HepG2 (cell line): ENCODE measurements around the gene SYNC. TPM values are rescaled to one million over a fixed set of nuclear protein-coding genes. Genes with fewer than 3 reads are reported as not detected.

ENCODE experiments used
- CTCF ChIP-seq: sonication (generic); formaldehyde crosslinking; IDR thresholded peaks from 2 replicates; pipeline ENCODE4 v1.5.0; 2020; ENCODE audit warnings: mild to moderate bottlenecking, missing genetic modification reagents, moderate library complexity
- ELF1 ChIP-seq: sonication (generic); formaldehyde crosslinking; IDR thresholded peaks from 2 replicates; pipeline ENCODE4 v1.4.0; 2020; ENCODE audit warnings: missing genetic modification reagents
- HDAC2 ChIP-seq: sonication (generic); formaldehyde crosslinking; IDR thresholded peaks from 2 replicates; pipeline ENCODE4 v1.4.0; 2020; ENCODE audit warnings: missing genetic modification reagents
- KMT2A ChIP-seq: sonication (generic); formaldehyde crosslinking; IDR thresholded peaks from 2 replicates; pipeline ENCODE4 v1.4.0; 2020; ENCODE audit warnings: missing genetic modification reagents
- MBD4 ChIP-seq: IDR thresholded peaks from 2 replicates; pipeline ENCODE4 v1.6.1; 2012; ENCODE audit warnings: low read length, inconsistent platforms, borderline replicate concordance
- MXI1 ChIP-seq: IDR thresholded peaks from 3 replicates; pipeline ENCODE4 v1.6.1; 2012; ENCODE audit warnings: low read depth, low read length, inconsistent platforms, borderline replicate concordance
- NR2F6 ChIP-seq, 2 experiments: IDR thresholded peaks; 2 replicates each; pipeline ENCODE4 v1.6.1; 2016; ENCODE audit warnings: antibody characterized with exemption in 1 of 2, mild to moderate bottlenecking in 1 of 2
- PHF20 ChIP-seq: sonication (generic); formaldehyde crosslinking; IDR thresholded peaks from 2 replicates; pipeline ENCODE4 v1.5.0; 2020; ENCODE audit warnings: mild to moderate bottlenecking, missing genetic modification reagents
- SPEN ChIP-seq: sonication (generic); formaldehyde crosslinking; IDR thresholded peaks from 2 replicates; pipeline ENCODE4 v1.5.1; 2020; ENCODE audit warnings: low read depth, mild to moderate bottlenecking, missing genetic modification reagents
- SRY ChIP-seq: sonication (generic); formaldehyde crosslinking; IDR thresholded peaks from 2 replicates; pipeline ENCODE4 v1.8.0; 2022; ENCODE audit warnings: mild to moderate bottlenecking, missing genetic modification reagents
- THAP11 ChIP-seq: IDR thresholded peaks from 2 replicates; pipeline ENCODE4 v1.6.1; 2016; ENCODE audit warnings: missing biosample characterization, missing genetic modification reagents
- TRIM24 ChIP-seq: sonication (generic); formaldehyde crosslinking; IDR thresholded peaks from 2 replicates; pipeline ENCODE4 v1.8.0; 2022; ENCODE audit warnings: mild to moderate bottlenecking, missing genetic modification reagents
- XRCC5 ChIP-seq: fragments of 200-400 bp; formaldehyde crosslinking; optimal IDR thresholded peaks from 2 replicates; pipeline ENCODE3; 2017; ENCODE audit warnings: mild to moderate bottlenecking, low read length
- ZC3H13 ChIP-seq: sonication (generic); formaldehyde crosslinking; IDR thresholded peaks from 2 replicates; pipeline ENCODE4 v1.8.1; 2023; ENCODE audit warnings: mild to moderate bottlenecking, missing genetic modification reagents, moderate library complexity
- ZKSCAN8 ChIP-seq: IDR thresholded peaks from 2 replicates; pipeline ENCODE4 v1.6.1; 2016; ENCODE audit warnings: borderline replicate concordance, missing genetic modification reagents, missing compliant biosample characterization
- ZNF484 ChIP-seq: sonication (generic); formaldehyde crosslinking; IDR thresholded peaks from 2 replicates; pipeline ENCODE4 v1.5.1; 2020; ENCODE audit warnings: mild to moderate bottlenecking, low read depth, missing genetic modification reagents, borderline replicate concordance
- ZNF547 ChIP-seq: sonication (generic); formaldehyde crosslinking; IDR thresholded peaks from 2 replicates; pipeline ENCODE4 v1.5.1; 2020; ENCODE audit warnings: mild to moderate bottlenecking, missing genetic modification reagents
- ZNF772 ChIP-seq: sonication (generic); formaldehyde crosslinking; IDR thresholded peaks from 2 replicates; pipeline ENCODE4 v1.5.0; 2020; ENCODE audit warnings: mild to moderate bottlenecking, missing genetic modification reagents
- polyA plus RNA-seq, 8 experiments: library from polyadenylated mRNA; depleted of rRNA in 3 of 8; stranded (reverse) in 7 of 8; unstranded in 1 of 8; fragments of >200 nt; fragmentation: Illumina TruSeq in 4 of 8; extraction: Trizol in 4 of 8; gene quantifications; 2 replicates each; pipeline versions ENCODE4 v1.2.1 to v1.2.3, GENCODE V29; 2011 to 2016; ENCODE audit warnings: low read depth in 4 of 8, missing spikeins in 1 of 8, mixed read lengths in 1 of 8; ENCODE audit not compliant: insufficient read depth in 1 of 8
- total RNA-seq, 5 experiments: library from RNA; depleted of rRNA; stranded (reverse); fragments of >200 nt; fragmentation: Illumina TruSeq; extraction: Trizol; gene quantifications; 2 replicates each; pipeline ENCODE4 v1.2.3, GENCODE V29; 2016; ENCODE audit warnings: low read depth in 1 of 5
- TF ChIP-seq, protein P1 (sequence below): sonication (generic); formaldehyde crosslinking; IDR thresholded peaks from 2 replicates; pipeline ENCODE4 v1.4.0; 2020; ENCODE audit warnings: missing genetic modification reagents
- TF ChIP-seq, protein P2 (sequence below): sonication (generic); formaldehyde crosslinking; IDR thresholded peaks from 2 replicates; pipeline ENCODE4 v1.5.1; 2020; ENCODE audit warnings: missing genetic modification reagents, mild to moderate bottlenecking, borderline replicate concordance
- TF ChIP-seq, protein P3 (sequence below): IDR thresholded peaks from 2 replicates; pipeline ENCODE4 v1.6.1; 2016

The SYNC gene
- total and polyA plus RNA-seq, 2 of the 13 experiments (the other 11 are each of a cell fraction or from before 2014, with no cell fraction given), result 2.4 to 5.4 TPM

- TF ChIP-seq CTCF (CRISPR knock-in tag), result 0 out of 2 replicates have a peak, but pooled peaks have one; percentile 15
- no peak for TF ChIP-seq MBD4
- peak; percentile 84 for TF ChIP-seq HDAC2 (CRISPR knock-in tag)
- TF ChIP-seq ELF1 (CRISPR knock-in tag), result peak; percentile 47; the same call in 1 of the 2 replicates
- TF ChIP-seq, protein P1, sequence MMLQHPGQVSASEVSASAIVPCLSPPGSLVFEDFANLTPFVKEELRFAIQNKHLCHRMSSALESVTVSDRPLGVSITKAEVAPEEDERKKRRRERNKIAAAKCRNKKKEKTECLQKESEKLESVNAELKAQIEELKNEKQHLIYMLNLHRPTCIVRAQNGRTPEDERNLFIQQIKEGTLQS (CRISPR knock-in tag), result no peak
- TF ChIP-seq NR2F6 (IDR thresholded peaks at IDR 0.05), result peak; percentile 43; the same call in 1 of the 2 replicates
- TF ChIP-seq NR2F6 (CRISPR knock-in tag; IDR thresholded peaks at IDR 0.05), result peak; percentile 62
- TF ChIP-seq, protein P2, sequence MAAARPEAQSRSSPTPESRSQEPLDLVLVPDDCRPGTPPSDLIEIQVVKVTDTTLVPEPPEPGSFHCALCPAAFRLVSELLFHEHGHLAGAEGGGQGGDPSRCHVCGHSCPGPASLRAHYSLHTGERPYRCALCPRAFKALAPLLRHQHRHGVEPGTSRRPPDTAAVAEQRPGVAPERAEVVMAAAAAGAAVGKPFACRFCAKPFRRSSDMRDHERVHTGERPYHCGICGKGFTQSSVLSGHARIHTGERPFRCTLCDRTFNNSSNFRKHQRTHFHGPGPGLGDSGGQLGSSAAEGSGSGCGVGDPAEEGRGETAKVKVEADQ, result peak; percentile 33; the same call in 1 of the 2 replicates
- no peak for TF ChIP-seq TRIM24 (CRISPR knock-in tag)
- peak; percentile 40; the same call in 1 of the 2 replicates for TF ChIP-seq KMT2A (CRISPR knock-in tag)
- peak; percentile 49; the same call in 1 of the 2 replicates for TF ChIP-seq PHF20 (CRISPR knock-in tag)
- no peak for TF ChIP-seq ZC3H13 (CRISPR knock-in tag)
- TF ChIP-seq SPEN (CRISPR knock-in tag), result peak; percentile 52; the same call in 1 of the 2 replicates
- peak; percentile 72 for TF ChIP-seq XRCC5
- TF ChIP-seq, protein P3, sequence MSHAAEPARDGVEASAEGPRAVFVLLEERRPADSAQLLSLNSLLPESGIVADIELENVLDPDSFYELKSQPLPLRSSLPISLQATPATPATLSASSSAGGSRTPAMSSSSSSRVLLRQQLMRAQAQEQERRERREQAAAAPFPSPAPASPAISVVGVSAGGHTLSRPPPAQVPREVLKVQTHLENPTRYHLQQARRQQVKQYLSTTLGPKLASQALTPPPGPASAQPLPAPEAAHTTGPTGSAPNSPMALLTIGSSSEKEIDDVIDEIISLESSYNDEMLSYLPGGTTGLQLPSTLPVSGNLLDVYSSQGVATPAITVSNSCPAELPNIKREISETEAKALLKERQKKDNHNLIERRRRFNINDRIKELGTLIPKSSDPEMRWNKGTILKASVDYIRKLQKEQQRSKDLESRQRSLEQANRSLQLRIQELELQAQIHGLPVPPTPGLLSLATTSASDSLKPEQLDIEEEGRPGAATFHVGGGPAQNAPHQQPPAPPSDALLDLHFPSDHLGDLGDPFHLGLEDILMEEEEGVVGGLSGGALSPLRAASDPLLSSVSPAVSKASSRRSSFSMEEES (CRISPR knock-in tag), result peak; percentile 40; the same call in 1 of the 2 replicates
- no peak for TF ChIP-seq ZNF484 (CRISPR knock-in tag)
- TF ChIP-seq ZNF772 (CRISPR knock-in tag), result 0 out of 2 replicates have a peak, but pooled peaks have one; percentile 65
- no peak for TF ChIP-seq SRY (CRISPR knock-in tag)
- peak; percentile 50; the same call in 1 of the 3 replicates for TF ChIP-seq MXI1
- TF ChIP-seq ZNF547 (CRISPR knock-in tag), result peak; percentile 26; the same call in 1 of the 2 replicates
- TF ChIP-seq THAP11, result peak; percentile 70
- TF ChIP-seq ZKSCAN8 (CRISPR knock-in tag), result 0 out of 2 replicates have a peak, but pooled peaks have one; percentile 46
Measured at GRCh38 chr1:32716312-32717148, 14.0 kb upstream of the SYNC start (continued).
